GM21381 (cell line): ENCODE measurements around the gene ALX3.

Experiments used
- ATAC-seq: cut with Tn5 transposase; IDR thresholded peaks from one replicate; pipeline ENCODE4 v1.9.1; 2021; ENCODE audit warnings: mild to moderate bottlenecking, moderate library complexity; ENCODE audit not compliant: unreplicated experiment

ALX3 gene

DNA sequence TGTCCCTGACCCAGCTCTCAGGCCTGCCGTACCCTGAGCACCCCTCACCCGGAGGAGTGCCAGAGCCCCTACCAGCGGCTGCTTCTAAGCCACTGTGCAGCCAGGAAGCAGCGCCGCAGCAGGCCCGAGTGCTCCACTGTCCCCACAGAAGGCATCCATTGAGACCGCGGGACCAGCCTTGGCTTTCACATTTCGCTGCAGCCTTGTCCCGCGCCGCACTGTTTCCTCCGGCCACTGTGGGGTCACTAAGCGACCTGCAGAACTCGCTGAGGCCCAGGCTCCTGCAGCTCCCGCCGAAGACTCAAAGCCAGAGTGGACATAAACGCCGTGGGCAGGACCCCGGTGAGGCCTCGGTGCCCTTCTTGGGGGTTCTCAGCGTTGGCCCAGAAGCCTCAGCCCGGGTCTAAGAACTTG, 3.0 kb downstream of the ALX3 start:
- no peak for ATAC-seq

- no peak for ATAC-seq
These were observed 4.6 kb downstream of the ALX3 start for GRCh38 chr1:110065841-110066240.

GRCh38 chr1:110064576-110065337, 5.7 kb downstream of the ALX3 start:
- ATAC-seq, result no peak

GRCh38 chr1:110063781-110064180, 6.7 kb downstream of the ALX3 start:
- no peak for ATAC-seq

DNA sequence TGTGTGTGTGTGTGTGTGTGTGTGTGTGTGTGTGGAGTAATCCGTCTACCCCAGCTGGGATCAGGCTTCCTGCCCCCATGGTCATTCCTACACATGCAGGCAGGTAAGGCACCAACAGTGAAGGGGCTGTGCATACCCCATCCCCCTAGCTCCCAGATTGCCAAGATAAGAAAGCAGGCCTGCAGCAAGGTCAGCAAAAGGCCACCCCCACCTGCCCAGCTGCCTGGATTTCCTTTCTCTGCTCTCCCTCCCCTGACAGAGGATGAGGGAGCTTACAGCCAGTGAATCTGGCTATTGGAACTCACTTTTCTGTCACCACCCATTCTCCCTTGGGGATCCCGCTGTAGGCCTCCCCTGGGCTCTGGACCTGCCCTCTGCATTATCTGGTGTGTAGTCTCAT, 7.9 kb downstream of the ALX3 start:
- ATAC-seq, result no peak

DNA sequence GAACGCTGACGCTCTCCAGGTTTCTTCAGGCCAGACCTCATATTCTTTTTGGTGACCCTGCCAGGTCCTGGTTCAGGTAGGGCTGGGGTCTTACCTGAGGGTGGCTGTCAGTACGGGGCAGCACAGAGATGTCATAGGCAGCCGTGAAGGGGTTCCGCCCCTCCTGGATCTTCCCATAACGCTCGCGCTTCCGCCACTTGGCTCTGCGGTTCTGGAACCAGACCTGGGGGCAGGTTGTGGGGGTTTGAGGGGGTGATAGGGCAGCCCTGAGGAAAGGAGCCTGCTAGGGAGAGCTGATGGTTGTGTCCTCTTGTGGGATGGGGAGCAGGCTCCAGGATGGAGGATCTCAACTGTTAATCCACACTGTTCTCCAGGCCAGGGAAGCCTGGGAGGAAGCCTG, 9.1 kb downstream of the ALX3 start:
- no peak for ATAC-seq

DNA sequence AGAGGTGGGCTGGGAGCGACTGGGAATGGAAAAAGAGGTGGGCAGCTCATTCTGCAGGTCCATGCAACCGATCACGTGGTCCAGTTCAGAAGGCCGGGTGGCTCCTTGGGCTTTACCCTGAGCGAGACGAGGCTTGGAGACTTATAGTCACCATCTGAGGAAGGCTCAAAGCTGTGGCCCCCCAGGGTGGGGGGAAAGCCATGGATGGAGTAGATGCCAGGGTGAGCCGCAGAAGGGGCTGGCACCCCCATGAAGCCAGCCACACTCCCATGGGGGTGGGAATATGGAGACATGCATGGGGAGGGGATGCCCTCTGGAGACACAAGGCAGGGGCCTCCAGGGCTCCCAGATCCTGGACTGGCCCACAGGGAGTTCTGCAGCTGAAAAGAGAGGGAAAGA, 9.8 kb downstream of the ALX3 start:
- no peak for ATAC-seq

- no peak for ATAC-seq
These were observed 10.3 kb downstream of the ALX3 start for GRCh38 chr1:110060034-110060661.

GRCh38 chr1:110059133-110059863, 11.2 kb downstream of the ALX3 start:
- no peak for ATAC-seq

GRCh38 chr1:110058591-110058990, 11.9 kb downstream of the ALX3 start:
- no peak for ATAC-seq

- ATAC-seq, result no peak
These were observed 12.4 kb downstream of the ALX3 start for GRCh38 chr1:110057963-110058518.

DNA sequence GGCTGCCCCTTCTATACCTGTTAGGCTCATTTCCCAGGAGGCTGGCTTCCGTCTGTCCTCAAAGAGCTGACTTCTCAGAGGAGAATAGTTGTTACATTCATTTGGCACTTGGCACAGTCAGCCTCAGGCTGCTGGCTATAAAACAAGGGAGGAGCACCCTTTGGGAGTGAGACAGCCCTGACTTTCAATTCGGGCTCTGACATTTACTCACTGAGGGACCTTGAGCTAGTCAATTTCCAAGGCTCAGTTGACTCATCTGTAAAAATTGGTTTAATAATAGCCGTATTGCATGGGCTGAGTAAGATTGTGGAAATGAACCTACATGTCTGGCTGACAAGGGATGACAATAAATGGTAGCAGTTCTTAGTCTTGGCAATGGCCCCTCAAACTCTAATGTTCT, 13.7 kb downstream of the ALX3 start:
- no peak for ATAC-seq

DNA sequence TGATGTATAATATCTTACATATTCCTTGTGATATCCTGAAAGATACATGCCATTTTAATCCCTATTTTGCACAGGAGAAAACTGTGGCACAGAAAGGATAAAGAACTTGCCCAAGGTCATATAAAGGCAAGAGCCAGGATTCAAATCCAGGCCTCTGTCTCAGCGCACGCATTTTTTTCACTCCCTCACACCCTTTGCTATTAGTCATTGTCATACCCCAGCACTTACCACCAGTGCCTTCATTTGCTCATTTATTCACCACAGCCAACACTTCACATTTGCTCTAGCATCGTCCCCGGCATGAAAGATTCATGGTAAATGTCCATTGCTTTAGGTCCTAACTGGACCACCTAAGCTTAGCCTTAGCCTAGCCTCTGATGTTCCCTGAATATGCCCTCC, 14.2 kb downstream of the ALX3 start:
- ATAC-seq, result no peak

GRCh38 chr1:110055493-110056284, 14.8 kb downstream of the ALX3 start:
- ATAC-seq, result no peak

GRCh38 chr1:110053552-110054428, 16.7 kb downstream of the ALX3 start:
- ATAC-seq, result no peak

DNA sequence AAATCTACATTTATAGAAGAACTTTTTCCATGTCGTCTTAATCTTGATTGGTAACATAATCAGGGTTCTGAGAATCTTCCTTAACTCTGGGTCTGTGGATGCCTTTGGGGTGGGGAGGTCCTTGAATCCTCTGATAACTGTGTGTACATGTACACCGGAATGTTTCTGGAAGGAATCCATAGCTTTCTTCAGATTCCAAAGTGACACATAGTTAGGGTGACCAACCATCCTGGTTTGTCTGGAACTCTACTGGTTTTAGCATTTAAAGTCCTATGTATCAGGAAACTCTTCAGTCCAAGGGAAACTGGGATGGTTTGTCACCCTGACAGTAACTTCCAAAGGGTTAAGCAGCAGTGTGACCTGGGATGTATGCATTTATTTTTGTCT, 19.2 kb downstream of the ALX3 start:
- no peak for ATAC-seq

DNA sequence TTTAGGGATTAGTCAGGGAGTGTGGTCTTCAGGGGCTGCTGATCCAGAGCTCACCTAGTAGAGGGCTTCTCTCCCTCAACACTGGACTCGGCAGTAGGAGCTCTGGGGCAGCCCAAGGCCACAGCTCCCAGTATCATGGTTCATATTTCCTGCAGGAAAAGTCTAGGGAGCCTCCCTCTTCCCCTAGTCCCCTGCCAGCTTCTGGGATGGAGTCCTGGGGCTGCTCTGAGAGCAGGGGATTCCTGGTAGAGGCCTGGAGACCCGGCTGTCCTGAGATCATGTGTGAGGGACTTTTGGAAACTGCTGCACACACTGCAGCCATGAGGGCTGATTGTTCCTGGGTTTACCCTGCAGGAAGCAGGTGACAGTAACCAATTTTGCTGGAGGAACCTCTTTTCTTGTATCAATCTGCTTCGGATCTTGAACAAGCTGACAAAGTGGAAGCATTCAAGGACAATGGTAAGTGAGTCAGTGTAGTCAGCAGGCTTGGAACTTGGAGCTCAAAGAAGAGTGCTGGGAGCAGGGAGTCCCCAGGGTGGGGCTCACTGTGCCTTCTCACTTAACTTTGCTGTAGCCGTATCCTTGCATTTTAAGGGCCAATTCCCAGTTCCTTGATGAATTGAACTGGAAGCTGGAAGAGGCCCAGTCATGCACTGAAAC, 19.7 kb downstream of the ALX3 start:
- no peak for ATAC-seq

GRCh38 chr1:110049801-110050601, 20.5 kb downstream of the ALX3 start:
- ATAC-seq, result no peak
